A549 (cell line): ENCODE measurements around the gene PGS1. TPM values are rescaled to one million over a fixed set of nuclear protein-coding genes. Genes with fewer than 3 reads are reported as not detected.

ENCODE experiments used
- ATAC-seq, 2 experiments: fragments of 200-7000 bp in 1 of 2; fragments of >200 bp in 1 of 2; cut with Nextera tagmentation in 1 of 2; cut with Tn5 transposase in 1 of 2; 3 replicates each; pipeline versions ENCODE4 v1.8.0 to v1.9.1; 2018 to 2020; ENCODE audit warnings: mild to moderate bottlenecking in 1 of 2, moderate library complexity in 1 of 2
- CTCF ChIA-PET: fragments of 300-600 bp; sonication (Branson Sonifier 250); formaldehyde crosslinking; extraction: SDS; loops from one replicate; lab custom pipeline; 2021; ENCODE audit warnings: antibody characterized with exemption, inconsistent platforms; lab: Yijun Ruan, JAX
- POLR2A ChIA-PET: fragments of 350-600 bp; formaldehyde crosslinking; extraction: SDS; loops from one replicate; lab custom pipeline; 2021; ENCODE audit warnings: antibody characterized with exemption, inconsistent platforms; lab: Yijun Ruan, JAX
- DNase-seq, 2 experiments: peaks; one replicate each; pipeline versions ENCODE4 v3.0.0 to v3.0.0-alpha.2; 2011 to 2016; ENCODE audit warnings: low read depth in 1 of 2, low spot score in 1 of 2
- FAIRE-seq: peaks from 2 replicates; lab custom pipeline; 2011; peaks lifted over from hg19 to GRCh38; lab: Jason Lieb, UNC
- H3K27ac ChIP-seq, 2 experiments: fragments of >200 bp; sonication (Bioruptor Twin); formaldehyde crosslinking; 3 replicates each; pipeline ENCODE4 v1.5.1; 2016 to 2017
- H3K4me1 ChIP-seq: fragments of >200 bp; sonication (Bioruptor Twin); formaldehyde crosslinking; 3 replicates; pipeline ENCODE4 v1.6.1; 2016
- H3K4me2 ChIP-seq: fragments of >200 bp; sonication (Bioruptor Twin); formaldehyde crosslinking; 3 replicates; pipeline ENCODE4 v1.6.1; 2016
- H3K4me3 ChIP-seq: fragments of >200 bp; sonication (Bioruptor Twin); formaldehyde crosslinking; 3 replicates; pipeline ENCODE4 v1.5.1; 2016
- H3K9me3 ChIP-seq: fragments of >200 bp; sonication (Bioruptor Twin); formaldehyde crosslinking; 3 replicates; pipeline ENCODE4 v1.6.1; 2016
- BCL3 ChIP-seq: fragments of >200 bp; sonication (Bioruptor Twin); formaldehyde crosslinking; IDR thresholded peaks from 3 replicates; pipeline ENCODE4 v1.6.1; 2016
- BHLHE40 ChIP-seq: IDR thresholded peaks from 2 replicates; pipeline ENCODE4 v1.6.1; 2012; ENCODE audit warnings: low read depth, low read length, inconsistent platforms
- CTCF ChIP-seq: fragments of >200 bp; sonication (Bioruptor Twin); formaldehyde crosslinking; IDR thresholded peaks from 3 replicates; pipeline ENCODE4 v1.5.1; 2016
- EHMT2 ChIP-seq: fragments of 200-600 bp; sonication (generic); IDR thresholded peaks from 2 replicates; pipeline ENCODE4 v1.6.1; 2016; ENCODE audit warnings: antibody characterized with exemption, low read depth, mild to moderate bottlenecking, moderate library complexity
- EP300 ChIP-seq, 2 experiments: fragments of >200 bp; sonication (Bioruptor Twin); formaldehyde crosslinking; IDR thresholded peaks; 2 replicates in 1 of 2; 3 replicates in 1 of 2; pipeline ENCODE4 v1.6.1; 2016 to 2017
- ESRRA ChIP-seq: fragments of 150-350 bp; IDR thresholded peaks from 2 replicates; pipeline ENCODE4 v1.6.1; 2014; ENCODE audit warnings: mild to moderate bottlenecking, low read length, borderline replicate concordance
- FOSB ChIP-seq: fragments of 250-450 bp; sonication (Bioruptor Pico); IDR thresholded peaks from 2 replicates; pipeline ENCODE4 v1.5.0; 2020; ENCODE audit warnings: mild to moderate bottlenecking, moderate library complexity
- FOSL2 ChIP-seq, 2 experiments: fragments of 450-650 bp in 1 of 2; fragments of >200 bp in 1 of 2; sonication (Bioruptor Twin) in 1 of 2; formaldehyde crosslinking; IDR thresholded peaks; 2 replicates each; pipeline versions ENCODE4 v1.5.0 to v1.6.1; 2016 to 2020; ENCODE audit warnings: mild to moderate bottlenecking in 1 of 2, moderate library complexity in 1 of 2
- FOXS1 ChIP-seq: fragments of 250-450 bp; sonication (Bioruptor Pico); IDR thresholded peaks from 2 replicates; pipeline ENCODE4 v1.5.0; 2020; ENCODE audit warnings: mild to moderate bottlenecking, moderate library complexity
- HES2 ChIP-seq: fragments of >200 bp; sonication (Bioruptor Twin); formaldehyde crosslinking; IDR thresholded peaks from 2 replicates; pipeline ENCODE4 v1.6.1; 2016
- HEYL ChIP-seq: fragments of 250-450 bp; sonication (Bioruptor Pico); IDR thresholded peaks from 2 replicates; pipeline ENCODE4 v1.8.0; 2021; ENCODE audit warnings: mild to moderate bottlenecking, moderate library complexity
- HOXA7 ChIP-seq: fragments of 250-450 bp; sonication (Bioruptor Pico); IDR thresholded peaks from 2 replicates; pipeline ENCODE4 v1.5.0; 2020; ENCODE audit warnings: mild to moderate bottlenecking, moderate library complexity
- HOXB13 ChIP-seq: fragments of 250-450 bp; sonication (Bioruptor Pico); IDR thresholded peaks from 2 replicates; pipeline ENCODE4 v1.5.0; 2020; ENCODE audit warnings: low read depth, mild to moderate bottlenecking, moderate library complexity
- HOXB5 ChIP-seq: fragments of 250-450 bp; sonication (Bioruptor Pico); IDR thresholded peaks from 2 replicates; pipeline ENCODE4 v1.5.0; 2020; ENCODE audit warnings: mild to moderate bottlenecking, moderate library complexity
- JUN ChIP-seq, 2 experiments: fragments of >200 bp; sonication (Bioruptor Twin); formaldehyde crosslinking; IDR thresholded peaks; 2 replicates in 1 of 2; 3 replicates in 1 of 2; pipeline ENCODE4 v1.6.1; 2016 to 2017
- JUNB ChIP-seq: fragments of >200 bp; sonication (Bioruptor Twin); formaldehyde crosslinking; IDR thresholded peaks from 2 replicates; pipeline ENCODE4 v1.6.1; 2016
- KDM5A ChIP-seq: fragments of 200-600 bp; sonication (generic); IDR thresholded peaks from 2 replicates; pipeline ENCODE4 v1.6.1; 2016; ENCODE audit warnings: antibody characterized with exemption, mild to moderate bottlenecking
- MAFK ChIP-seq: fragments of 450-650 bp; IDR thresholded peaks from 2 replicates; pipeline ENCODE4 v1.6.1; 2014; ENCODE audit not compliant: partially characterized antibody
- MAX ChIP-seq: IDR thresholded peaks from 2 replicates; pipeline ENCODE4 v1.6.1; 2012
- MAZ ChIP-seq: fragments of 150-350 bp; IDR thresholded peaks from 2 replicates; pipeline ENCODE4 v1.6.1; 2014; ENCODE audit warnings: antibody characterized with exemption, low read depth, low read length, borderline replicate concordance
- NPAS2 ChIP-seq: fragments of 250-450 bp; sonication (Bioruptor Pico); IDR thresholded peaks from 2 replicates; pipeline ENCODE4 v1.8.0; 2022; ENCODE audit warnings: mild to moderate bottlenecking, moderate library complexity, borderline replicate concordance
- NR3C1 ChIP-seq: fragments of >200 bp; sonication (Bioruptor Twin); formaldehyde crosslinking; IDR thresholded peaks from 3 replicates; pipeline ENCODE4 v1.6.1; 2017
- POLR2A ChIP-seq: IDR thresholded peaks from 2 replicates; pipeline ENCODE4 v1.6.1; 2012; ENCODE audit warnings: mild to moderate bottlenecking, low read length
- POLR2AphosphoS2 ChIP-seq: conservative IDR thresholded peaks from 2 replicates; pipeline ENCODE4 v1.6.1; 2012; ENCODE audit warnings: low read length, improper control_type of control experiment, inconsistent platforms
- RARB ChIP-seq: fragments of 250-450 bp; sonication (Bioruptor Pico); IDR thresholded peaks from 2 replicates; pipeline ENCODE4 v1.8.0; 2021; ENCODE audit warnings: mild to moderate bottlenecking, moderate library complexity
- RCOR1 ChIP-seq: fragments of 150-350 bp; IDR thresholded peaks from 2 replicates; pipeline ENCODE4 v1.6.1; 2014; ENCODE audit warnings: antibody characterized with exemption, low read length, low read depth
- RFX5 ChIP-seq: fragments of 450-650 bp; IDR thresholded peaks from 2 replicates; pipeline ENCODE4 v1.7.1; 2014; ENCODE audit warnings: antibody characterized with exemption, mild to moderate bottlenecking, moderate library complexity
- RNF2 ChIP-seq: fragments of 200-600 bp; sonication (generic); IDR thresholded peaks from 2 replicates; pipeline ENCODE4 v1.6.1; 2016; ENCODE audit warnings: low read depth, mild to moderate bottlenecking, antibody characterized with exemption, moderate library complexity, borderline replicate concordance
- SMC3 ChIP-seq: fragments of >200 bp; sonication (Bioruptor Twin); formaldehyde crosslinking; IDR thresholded peaks from 3 replicates; pipeline ENCODE4 v1.6.1; 2018; ENCODE audit warnings: inconsistent platforms
- SREBF2 ChIP-seq: fragments of 450-650 bp; IDR thresholded peaks from 2 replicates; pipeline ENCODE4 v1.6.1; 2014; ENCODE audit warnings: mild to moderate bottlenecking, moderate library complexity
- TFCP2L1 ChIP-seq: fragments of 250-450 bp; sonication (Bioruptor Pico); IDR thresholded peaks from 2 replicates; pipeline ENCODE4 v1.5.0; 2021; ENCODE audit warnings: mild to moderate bottlenecking
- USF2 ChIP-seq: fragments of 450-650 bp; IDR thresholded peaks from 2 replicates; pipeline ENCODE4 v1.6.1; 2014; ENCODE audit warnings: antibody characterized with exemption
- ZFP36 ChIP-seq: fragments of 450-650 bp; IDR thresholded peaks from 2 replicates; pipeline ENCODE4 v1.6.1; 2014; ENCODE audit warnings: borderline replicate concordance; ENCODE audit not compliant: partially characterized antibody
- ZNF302 ChIP-seq: fragments of 250-450 bp; sonication (Bioruptor Pico); IDR thresholded peaks from 2 replicates; pipeline ENCODE4 v1.9.0; 2021; ENCODE audit warnings: inconsistent platforms, mild to moderate bottlenecking, moderate library complexity
- WGBS: methylation state at CpG from one replicate; pipeline ENCODE4 v1.1.6; 2017; ENCODE audit errors: missing lambda C conversion rate; 5-methylcytosine and 5-hydroxymethylcytosine counted together
- polyA plus RNA-seq, 4 experiments: library from polyadenylated mRNA; depleted of rRNA in 3 of 4; stranded (reverse); fragments of >200 nt; fragmentation: RNase III in 1 of 4; extraction: RNeasy Plus Mini Kit Qiagen cat#74134 plus additional on column Dnase treatment in 1 of 4; gene quantifications; 2 replicates in 3 of 4; 3 replicates in 1 of 4; pipeline ENCODE4 v1.2.3, GENCODE V29; 2011 to 2017

The PGS1 gene
- polyA plus RNA-seq, 2 of the 4 experiments (the other 2 are of a cell fraction): 23.7 to 29.5 TPM

- POLR2A ChIA-PET: no interaction called here
- 90% methylated on average over 4 of the region's 4 CpGs for WGBS
- Histone ChIP-seq H3K4me3 (no peak overlapping the region), H3K4me1 (peaks cover 64% of the 10 kb centered on the region), H3K27ac (peak overlapping the region in 1 of 2 experiments; percentile 96; a peak in 3 of 6 replicates), H3K9me3 (no peaks in the 10 kb centered on the region), H3K4me2 (no peak overlapping the region)
- no peak for FAIRE-seq
- 0 out of 3 replicates have a peak, but pooled peaks have one; percentile 8 for TF ChIP-seq SMC3
- TF ChIP-seq ZFP36: no peak
- peak; percentile 28 for TF ChIP-seq CTCF
- no peak for ATAC-seq
- no peak for DNase-seq
- CTCF ChIA-PET: interaction anchor here (0.7 to 2.4 kb wide), 7 partner anchors 11 to 174 kb away, joined by 3 to 8 read pairs (median 4); no protein-coding TSS in a partner anchor
These were observed 28.4 kb upstream of the PGS1 start for GRCh38 chr17:78349891-78350642.

- Histone ChIP-seq H3K4me3 (no peak overlapping the region), H3K9me3 (no peaks in the 10 kb centered on the region), H3K4me2 (peak overlapping the region; percentile 84), H3K27ac (peak overlapping the region; percentile 93 to 96), H3K4me1 (peaks cover 72% of the 10 kb centered on the region)
- ChIA-PET CTCF (interaction anchor here (0.7 to 2.4 kb wide), 4 partner anchors 34 to 175 kb away, joined by 3 to 8 read pairs (median 5); no protein-coding TSS in a partner anchor), POLR2A (no interaction called here)
- FAIRE-seq (peak; percentile 18), DNase-seq (peak in 1 of 2 experiments; percentile 86), ATAC-seq (peak; percentile 23 to 33)
- WGBS: 25% methylated on average over 16 of the region's 16 CpGs
- TF ChIP-seq BHLHE40: no peak
- no peak for TF ChIP-seq HEYL
- TF ChIP-seq HES2: no peak
- no peak for TF ChIP-seq BCL3
- TF ChIP-seq KDM5A: no peak
- no peak for TF ChIP-seq HOXA7 (CRISPR knock-in tag)
- TF ChIP-seq MAX: peak; percentile 50; the same call in 1 of the 2 replicates
- no peak for TF ChIP-seq USF2
- TF ChIP-seq NPAS2 (CRISPR knock-in tag): no peak
- no peak for TF ChIP-seq MAZ
- TF ChIP-seq HOXB13 (CRISPR knock-in tag): peak; percentile 64; the same call in 1 of the 2 replicates
- TF ChIP-seq SREBF2: no peak
- TF ChIP-seq FOSL2 (IDR thresholded peaks at IDR 0.05): no peak
- TF ChIP-seq FOSL2 (CRISPR knock-in tag; IDR thresholded peaks at IDR 0.05): peak; percentile 41
- TF ChIP-seq MAFK: no peak
- TF ChIP-seq ZNF302 (CRISPR knock-in tag): no peak
- TF ChIP-seq RNF2: no peak
- TF ChIP-seq EP300 (IDR thresholded peaks at IDR 0.05): peak in 1 of 2 experiments; percentile 67; a peak in 1 of 5 replicates
- TF ChIP-seq RCOR1: no peak
- TF ChIP-seq FOSB: no peak
- no peak for TF ChIP-seq FOXS1 (CRISPR knock-in tag)
- 0 out of 3 replicates have a peak, but pooled peaks have one; percentile 17 for TF ChIP-seq SMC3
- TF ChIP-seq NR3C1: no peak
- TF ChIP-seq JUNB: no peak
- TF ChIP-seq HOXB5 (CRISPR knock-in tag): no peak
- TF ChIP-seq RFX5: no peak
- TF ChIP-seq ZFP36: no peak
- TF ChIP-seq TFCP2L1: no peak
- no peak for TF ChIP-seq RARB (CRISPR knock-in tag)
- TF ChIP-seq JUN (IDR thresholded peaks at IDR 0.05): peak; percentile 50 to 53; a peak in 2 of 5 replicates
- no peak for TF ChIP-seq ESRRA
- no peak for TF ChIP-seq POLR2AphosphoS2
- TF ChIP-seq POLR2A: no peak
- no peak for TF ChIP-seq EHMT2
These were observed 26.9 kb upstream of the PGS1 start for GRCh38 chr17:78351449-78352006.
